CD1c-positive myeloid dendritic cell (primary cell): Measurements from ENCODE around the gene CASK.
A peak's percentile ranks its signal among the peaks of the same experiment; 100 is the strongest.
"Not testable (repeated sequence)": the region's sequence is repeated elsewhere in the genome, so short reads cannot be mapped to it uniquely, and the experiment has no call there.

Source experiments
- DNase-seq: peaks from one replicate; pipeline ENCODE4 v3.0.0-alpha.2; 2016; ENCODE audit errors: extremely low spot score

CASK gene

GRCh38 chrX:41693024-41693423 is 230.3 kb downstream of the CASK start:
- no peak for DNase-seq

GRCh38 chrX:41692162-41692749 is 231.1 kb downstream of the CASK start:
- no peak for DNase-seq

DNA sequence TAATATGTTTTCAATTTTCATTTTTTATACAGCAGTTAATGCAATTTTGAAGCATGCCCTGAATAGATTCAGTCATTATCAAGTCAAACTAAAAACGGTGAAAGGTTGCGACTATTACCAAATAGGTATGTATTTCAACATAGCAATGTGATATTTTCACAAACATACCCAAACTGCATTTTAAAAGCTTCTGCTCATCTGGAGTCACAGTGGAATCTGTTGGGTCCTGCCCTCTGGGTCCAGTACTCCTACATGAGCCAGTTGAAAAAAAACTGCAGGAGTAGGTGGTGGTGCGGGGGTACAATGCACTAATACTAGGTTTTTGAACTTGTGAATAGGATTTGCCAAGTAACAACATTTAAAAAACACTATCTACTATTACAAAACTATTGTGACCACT is 233.6 kb downstream of the CASK start:
- no peak for DNase-seq

DNA sequence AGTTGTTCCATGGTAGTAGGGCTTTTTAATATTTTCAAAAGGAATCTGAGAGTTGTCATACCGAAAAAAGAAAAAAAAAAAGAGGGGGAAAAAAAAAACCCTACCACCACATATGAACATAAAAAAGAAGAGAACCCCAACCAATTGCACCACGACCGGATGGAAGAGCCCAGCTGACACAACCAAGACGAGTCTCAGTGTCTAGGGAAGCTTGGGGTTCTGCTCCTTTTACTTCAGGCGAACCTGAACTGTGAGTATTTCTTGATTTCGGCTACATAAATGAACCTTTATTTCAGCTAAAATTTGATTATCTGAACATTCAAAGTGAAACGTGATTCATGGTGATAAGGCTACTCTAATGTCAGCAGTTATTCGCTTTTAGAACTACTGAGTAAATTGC is 234.5 kb downstream of the CASK start, which contains the start of gene GPR34:
Gene GPR34, plus strand, starts transcription at position 139 of the 400 bp plus-strand sequence. CDS start 6,661 bp downstream, outside the sequence.
- DNase-seq: no peak

DNA sequence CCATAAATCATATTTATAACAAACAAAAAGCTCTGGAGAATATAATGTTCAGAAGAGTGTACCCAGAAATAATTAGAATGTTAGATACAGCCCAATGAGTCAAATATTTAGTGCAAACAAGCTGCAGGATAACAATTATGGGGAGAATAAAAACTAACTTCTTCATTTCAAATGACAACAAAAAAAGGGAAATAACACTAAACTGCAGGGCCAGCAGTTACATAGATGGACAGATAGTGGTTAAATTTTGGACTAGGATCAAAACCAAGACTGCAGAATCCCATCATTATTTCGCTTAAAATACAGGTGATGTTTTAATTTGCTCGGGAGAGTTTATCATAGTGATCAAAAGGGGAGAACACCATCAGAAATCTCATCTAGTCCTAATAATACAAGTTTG is 235.2 kb downstream of the CASK start:
- peak; percentile 28 for DNase-seq

- peak; percentile 37 for DNase-seq
These were observed 236.6 kb downstream of the CASK start for GRCh38 chrX:41686788-41687187.

GRCh38 chrX:41684940-41685339 is 238.4 kb downstream of the CASK start:
- DNase-seq: no peak

DNA sequence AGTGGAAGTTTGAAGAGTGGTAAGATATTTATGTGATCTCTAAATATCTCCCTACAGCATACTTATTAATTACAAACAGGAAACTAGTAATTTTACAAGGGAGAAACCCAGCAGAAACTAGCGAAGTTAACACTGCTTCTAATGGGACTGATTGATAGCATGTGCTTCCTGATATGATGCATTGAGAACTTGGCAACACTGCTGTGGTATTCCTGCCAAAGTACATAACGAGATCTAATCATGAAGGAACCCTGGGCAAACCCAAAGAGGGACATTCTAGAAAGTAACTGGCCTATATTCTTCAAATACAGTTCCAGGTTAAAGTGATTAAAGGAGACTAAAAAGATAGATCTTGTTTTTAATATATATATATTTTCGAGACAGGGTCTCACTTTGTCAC is 239.2 kb downstream of the CASK start:
- no peak for DNase-seq

DNA sequence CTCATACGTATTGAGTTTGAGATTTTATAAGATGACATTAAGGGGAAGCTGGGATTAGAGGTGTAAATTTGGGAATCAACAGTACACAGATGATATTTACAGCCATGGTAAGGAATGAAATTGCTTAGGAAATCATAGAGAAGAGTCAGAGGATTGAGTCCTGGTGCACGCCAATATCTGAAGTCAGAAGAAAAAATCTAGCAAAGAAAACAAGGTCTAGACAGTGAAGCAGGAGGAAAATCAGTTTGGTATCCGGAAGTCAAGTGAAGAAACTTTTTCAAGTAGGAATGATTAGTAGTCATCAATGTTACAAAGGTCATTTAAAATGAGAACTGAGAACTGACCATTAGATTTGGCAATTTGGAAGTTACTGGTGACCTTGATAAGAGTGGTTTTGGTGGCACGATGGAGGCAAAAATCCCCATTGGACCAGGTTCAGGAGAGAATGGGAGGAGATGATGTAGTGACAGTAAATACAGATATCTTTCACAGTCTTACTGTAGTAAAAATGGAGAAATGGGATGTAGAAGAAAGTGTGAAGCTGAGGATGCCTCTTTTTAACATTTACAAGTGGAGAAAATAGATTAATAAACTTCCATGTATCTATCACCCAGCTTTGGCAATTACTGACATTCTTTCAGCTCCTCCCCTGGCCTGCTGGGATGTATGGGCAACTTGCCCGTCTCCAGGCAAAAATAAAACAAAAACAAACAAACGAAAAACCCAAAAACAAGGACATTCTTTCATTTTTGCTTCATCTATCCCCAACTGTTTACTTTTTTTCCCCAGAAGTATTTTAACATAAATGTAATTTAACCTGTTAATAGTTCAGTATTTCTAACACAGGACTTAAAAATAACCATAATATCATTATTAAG is 245.9 kb downstream of the CASK start:
- DNase-seq: peak; percentile 30

GRCh38 chrX:41676361-41676760 is 247.0 kb downstream of the CASK start:
- DNase-seq: not testable (repeated sequence)

- DNase-seq: no peak
These were observed 250.7 kb downstream of the CASK start for GRCh38 chrX:41672643-41673042.

DNA sequence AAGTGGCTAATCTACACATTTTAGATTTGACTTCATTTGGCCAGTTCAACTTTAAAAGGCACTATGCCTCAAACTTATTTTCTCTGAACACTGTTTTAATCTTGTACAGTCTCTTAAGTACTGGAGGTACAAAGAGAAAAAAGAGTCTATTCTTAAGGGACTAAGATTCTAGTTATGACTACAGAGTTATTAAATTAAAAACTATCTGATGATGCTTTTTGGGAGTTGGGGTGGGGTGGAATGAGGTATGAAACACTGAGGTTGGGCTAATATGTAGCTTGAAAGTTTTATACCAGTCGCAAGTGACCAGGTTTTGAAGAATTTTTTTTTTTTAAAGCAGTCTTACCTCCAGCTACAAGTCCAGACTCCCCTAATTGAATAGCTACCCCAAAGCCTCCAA is 252.3 kb downstream of the CASK start:
- DNase-seq: no peak

DNA sequence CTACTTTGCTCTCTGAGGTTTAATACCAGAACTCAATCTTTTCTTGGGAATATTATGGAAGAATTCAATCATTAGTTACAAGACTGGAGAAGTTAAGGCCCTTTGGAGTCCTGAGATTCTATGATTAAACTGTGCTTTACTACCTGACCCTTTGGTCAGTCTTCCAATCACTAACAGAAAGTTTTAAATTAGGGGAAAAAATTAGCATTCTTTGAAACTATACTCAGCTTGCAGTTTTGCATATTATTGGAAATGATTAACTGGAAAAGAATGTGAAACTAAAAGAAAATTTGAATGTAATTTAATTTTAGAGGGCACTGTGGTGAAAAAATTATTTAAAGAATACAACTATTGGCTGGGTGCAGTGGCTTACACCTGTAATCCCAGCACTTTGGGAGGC is 253.2 kb downstream of the CASK start:
- no peak for DNase-seq

DNA sequence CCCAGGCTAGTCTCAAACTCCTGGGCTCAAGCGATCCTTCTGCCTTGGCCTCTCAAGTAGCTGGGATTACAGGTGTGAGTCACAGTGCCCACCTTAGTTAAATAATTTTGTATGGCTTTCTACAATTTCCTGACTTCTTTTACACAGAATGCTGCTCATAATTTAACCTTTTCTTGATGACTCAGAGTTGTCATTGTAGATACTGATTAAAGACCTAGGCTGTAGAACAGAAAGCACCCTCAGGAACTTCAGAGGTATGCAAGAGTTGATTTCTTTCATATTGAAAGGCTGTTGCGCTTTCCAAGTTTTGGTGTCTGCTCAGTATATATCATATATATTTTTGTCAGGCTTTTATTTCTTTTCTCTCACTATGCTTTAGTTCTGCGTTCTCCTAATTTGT is 255.7 kb downstream of the CASK start:
- no peak for DNase-seq

DNA sequence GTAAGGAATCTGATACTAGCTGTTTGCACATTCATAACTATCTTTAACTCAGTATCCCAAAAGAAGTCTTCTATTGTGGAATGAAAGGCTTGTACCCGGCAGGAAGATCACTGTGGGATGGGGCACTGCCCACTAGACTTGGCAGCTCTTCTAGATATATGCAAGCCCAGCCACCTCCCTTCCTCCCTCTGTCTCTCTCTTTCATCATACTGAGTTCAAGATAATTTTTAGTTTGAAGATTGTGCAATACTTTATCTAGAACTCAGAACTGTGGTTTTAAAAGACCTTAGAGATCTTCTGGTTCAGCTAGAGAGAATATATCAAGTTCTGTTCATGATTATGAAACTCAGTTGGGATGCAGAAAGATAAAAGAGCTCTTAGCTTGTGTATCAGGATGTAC is 257.1 kb downstream of the CASK start:
- peak; percentile 14 for DNase-seq

- DNase-seq: no peak
These were observed 257.7 kb downstream of the CASK start for GRCh38 chrX:41665686-41666085.

DNA sequence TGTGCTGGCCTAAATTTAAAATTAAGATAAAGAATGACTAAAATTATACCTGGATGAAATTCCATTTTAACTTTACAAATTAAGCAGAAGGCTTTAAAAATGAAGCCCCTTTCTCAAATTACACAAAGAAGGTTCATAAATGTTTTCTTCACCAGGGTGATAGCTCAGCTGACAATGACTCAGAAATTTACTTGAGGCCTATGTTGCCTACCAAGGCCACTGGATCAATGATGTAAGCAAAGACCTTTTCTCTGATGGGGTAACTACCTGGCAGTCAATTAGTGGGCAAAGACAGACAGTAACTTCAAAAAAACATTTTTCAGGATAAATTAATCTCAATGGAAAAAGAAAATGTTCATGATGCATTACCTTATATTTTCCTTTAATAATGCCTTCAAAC is 258.4 kb downstream of the CASK start:
- no peak for DNase-seq

DNA sequence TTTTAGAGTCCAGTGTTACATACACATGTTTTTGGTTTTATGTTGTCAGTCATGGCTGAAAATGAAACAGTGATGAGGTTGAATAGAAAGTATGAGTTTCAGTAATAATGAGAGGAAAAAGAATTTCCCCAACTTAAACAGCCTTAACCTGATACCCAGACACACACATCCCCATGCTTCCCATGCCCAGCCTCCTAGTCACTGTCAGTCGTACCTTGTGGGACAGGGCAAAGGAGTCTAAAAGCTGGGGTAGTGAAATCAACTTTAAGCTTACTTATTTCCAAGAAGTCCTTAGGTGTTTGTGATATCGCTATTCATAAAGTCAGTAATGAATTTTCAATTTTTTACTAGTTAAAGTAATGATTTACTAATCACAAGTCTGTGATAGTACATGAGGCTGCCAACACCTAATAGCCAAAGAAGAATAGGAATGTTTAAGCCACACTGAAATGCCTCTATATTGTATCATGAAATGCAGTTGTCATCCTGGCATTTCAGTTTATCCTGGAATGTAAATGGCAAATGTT is 258.9 kb downstream of the CASK start:
- DNase-seq: no peak

DNA sequence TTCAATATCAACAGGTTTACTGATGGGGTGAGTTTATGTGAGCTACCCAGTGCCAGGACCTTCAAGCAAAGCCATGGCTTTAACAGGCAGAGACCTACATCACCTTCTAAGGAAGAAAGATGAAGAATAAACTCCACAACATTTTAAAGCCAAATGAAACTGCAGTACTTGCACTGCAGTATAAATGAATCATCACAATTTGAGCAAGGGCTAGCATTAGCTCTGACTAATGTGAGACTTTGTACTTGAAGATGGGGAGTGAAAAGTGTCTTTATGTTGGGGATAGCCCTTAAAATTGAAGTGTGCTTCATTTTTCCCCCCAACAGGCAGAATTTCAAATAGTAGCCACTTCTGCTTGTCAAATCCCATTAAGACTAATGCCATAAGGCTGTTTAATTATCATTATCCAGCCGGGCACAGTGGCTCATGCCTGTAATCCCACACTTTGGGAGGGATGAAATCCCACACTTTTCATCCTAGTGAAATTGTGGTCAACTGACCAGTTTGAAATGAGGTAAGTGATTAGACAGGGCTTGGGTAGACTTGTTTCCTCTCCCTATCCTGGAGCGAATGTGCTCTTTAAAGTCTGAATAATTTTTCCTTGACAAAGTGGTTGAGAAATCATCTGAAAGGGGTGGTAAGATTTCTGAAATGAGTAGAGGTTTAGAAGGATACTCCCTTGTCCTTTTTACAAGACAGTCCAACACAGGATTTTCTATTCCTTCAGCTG is 261.8 kb downstream of the CASK start:
- DNase-seq: no peak

DNA sequence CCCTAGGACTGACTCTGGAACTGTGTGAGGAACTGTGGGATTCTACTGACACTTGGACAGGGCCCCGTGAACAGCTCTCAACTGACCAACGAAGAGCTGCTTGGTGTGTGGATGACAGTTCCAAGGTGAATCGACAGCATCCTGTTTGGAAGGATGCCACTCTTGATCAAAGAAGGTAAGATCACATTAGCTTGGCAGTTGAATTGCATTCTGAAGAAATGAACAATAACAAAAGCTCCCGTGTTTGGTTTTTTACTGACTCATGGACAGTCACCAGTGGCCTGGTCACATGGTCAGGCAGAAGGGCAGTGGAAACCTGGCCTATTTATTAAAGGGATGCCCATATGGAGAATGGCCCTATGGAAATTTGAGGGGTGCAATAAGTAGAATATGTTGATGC is 267.7 kb downstream of the CASK start:
- DNase-seq: no peak

- no peak for DNase-seq
These were observed 268.3 kb downstream of the CASK start for GRCh38 chrX:41655101-41655500.

- DNase-seq: no peak
These were observed 270.2 kb downstream of the CASK start for GRCh38 chrX:41653125-41653524.
